Stimulated activated CD4-positive, alpha-beta T cell treated with anti-CD3 and anti-CD28 coated beads, Interleukin-4, amount 100 ng/mL, for 24 hours (primary cell): ENCODE results near the gene ACTL7A.
A peak's percentile ranks its signal among the peaks of the same experiment; 100 is the strongest.
"Not testable (repeated sequence)": the region's sequence is repeated elsewhere in the genome, so short reads cannot be mapped to it uniquely, and the experiment has no call there.

Source experiments
- DNase-seq: peaks from one replicate; pipeline ENCODE4 v3.0.0-alpha.2; 2020

The ACTL7A gene

DNA sequence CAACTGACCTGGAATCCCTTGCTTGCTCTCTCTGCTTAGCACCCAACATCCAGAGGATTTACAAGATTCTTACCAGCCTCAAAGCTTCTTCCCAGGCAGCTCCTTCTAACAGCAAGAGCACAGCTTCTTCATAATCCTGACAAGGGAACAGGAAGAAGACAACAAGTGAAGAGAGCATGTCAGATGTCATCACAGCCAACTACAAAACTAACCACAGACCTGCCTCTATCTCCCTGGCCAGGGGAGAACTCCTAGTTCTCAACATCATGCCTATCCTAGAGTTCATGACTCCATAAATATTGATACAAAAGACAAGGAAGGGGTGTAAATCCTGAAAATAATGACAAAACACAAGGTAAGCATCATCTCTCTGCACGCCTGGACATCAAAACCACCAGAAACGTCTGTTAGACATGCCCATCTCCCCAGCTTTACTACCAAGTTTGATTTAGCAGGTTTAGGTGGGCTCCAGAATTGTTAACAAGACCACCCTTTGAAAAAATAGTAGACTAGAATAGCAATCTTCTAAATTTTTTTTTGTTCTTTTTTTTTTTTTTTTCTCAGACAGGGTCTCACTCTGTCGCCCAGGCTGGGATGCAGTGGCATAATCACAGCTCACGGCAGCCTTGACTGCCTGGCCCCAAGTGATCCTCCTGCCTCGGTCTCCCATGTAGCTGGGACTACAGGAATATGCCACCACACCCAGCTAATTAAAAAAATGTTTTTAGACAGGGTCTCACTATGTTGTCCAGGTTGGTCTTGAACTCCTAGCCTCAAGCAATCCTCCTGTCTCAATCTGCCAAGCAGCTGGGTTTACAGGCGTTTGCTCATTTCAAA is 20.2 kb downstream of the ACTL7A start:
- DNase-seq, result no peak

DNA sequence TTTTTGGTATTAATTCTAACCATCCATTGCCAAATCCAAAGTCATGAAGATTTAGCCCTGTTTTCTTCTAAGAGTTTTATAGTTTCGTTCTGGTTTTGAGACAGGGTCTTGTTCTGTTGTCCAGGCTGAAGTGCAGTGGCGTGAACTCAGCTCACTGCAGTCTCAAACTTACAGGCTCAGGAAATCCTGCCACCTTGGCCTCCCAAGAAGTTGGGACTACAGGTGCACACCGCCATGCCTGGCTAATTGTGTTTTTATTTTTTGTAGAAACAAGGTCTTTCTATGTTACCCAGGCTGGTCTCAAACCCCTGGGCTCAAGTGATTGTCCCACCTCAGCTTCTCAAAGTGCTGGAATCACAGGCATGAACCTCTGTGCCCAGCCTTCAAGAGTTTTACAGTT is 21.0 kb downstream of the ACTL7A start:
- DNase-seq, result no peak

DNA sequence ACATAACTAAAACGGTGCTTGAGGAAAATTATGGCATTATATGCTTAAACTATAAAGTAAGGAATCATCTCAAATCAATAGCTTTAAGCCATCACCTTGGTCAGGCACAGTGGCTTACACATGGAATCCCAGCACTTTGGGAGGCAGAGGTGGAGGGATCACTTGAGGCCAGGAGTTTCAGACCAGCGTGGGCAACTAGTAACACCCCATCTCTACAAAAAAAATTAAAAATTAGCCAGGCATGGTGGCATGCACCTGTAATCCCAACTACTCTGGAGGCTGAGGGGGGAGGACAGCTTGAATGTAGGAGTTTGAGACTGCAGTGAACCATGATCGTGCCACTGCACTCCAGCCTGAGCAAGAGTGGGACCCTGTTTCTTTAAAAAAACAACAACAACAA is 22.6 kb downstream of the ACTL7A start:
- no peak for DNase-seq

DNA sequence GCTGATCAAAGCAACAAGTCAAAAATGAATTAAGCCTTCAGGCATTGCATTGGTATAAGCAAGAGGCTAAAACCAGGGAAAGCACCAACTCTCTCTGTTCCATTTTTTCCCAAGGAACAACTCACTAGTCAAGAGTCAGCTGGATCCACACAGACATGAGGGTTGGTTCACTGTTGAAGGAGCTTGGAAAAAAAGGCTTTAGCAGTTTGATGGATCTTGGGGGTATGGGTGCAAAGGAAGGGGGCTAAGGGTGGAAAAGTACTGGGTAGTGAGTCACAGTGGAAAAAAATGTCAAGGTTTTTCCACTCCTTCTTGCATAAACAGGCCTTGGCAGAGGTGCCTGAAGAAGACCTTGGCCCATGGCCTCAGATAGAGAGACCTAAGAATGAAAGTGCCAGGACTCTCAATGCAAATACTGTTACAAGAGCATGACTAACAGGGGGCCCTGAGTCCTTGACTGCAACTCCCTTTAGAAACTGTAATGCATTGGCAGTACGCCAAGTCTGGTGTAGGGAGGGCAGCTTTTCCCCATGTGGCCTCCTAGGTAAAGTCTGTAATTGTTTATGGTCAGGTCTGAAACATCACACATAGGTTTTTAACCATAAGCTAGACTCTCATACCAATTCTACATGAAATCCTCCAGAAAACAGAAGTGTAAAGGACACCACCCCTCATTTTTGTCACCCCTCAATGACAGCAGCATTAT is 23.7 kb downstream of the ACTL7A start:
- DNase-seq, result peak; percentile 72

DNA sequence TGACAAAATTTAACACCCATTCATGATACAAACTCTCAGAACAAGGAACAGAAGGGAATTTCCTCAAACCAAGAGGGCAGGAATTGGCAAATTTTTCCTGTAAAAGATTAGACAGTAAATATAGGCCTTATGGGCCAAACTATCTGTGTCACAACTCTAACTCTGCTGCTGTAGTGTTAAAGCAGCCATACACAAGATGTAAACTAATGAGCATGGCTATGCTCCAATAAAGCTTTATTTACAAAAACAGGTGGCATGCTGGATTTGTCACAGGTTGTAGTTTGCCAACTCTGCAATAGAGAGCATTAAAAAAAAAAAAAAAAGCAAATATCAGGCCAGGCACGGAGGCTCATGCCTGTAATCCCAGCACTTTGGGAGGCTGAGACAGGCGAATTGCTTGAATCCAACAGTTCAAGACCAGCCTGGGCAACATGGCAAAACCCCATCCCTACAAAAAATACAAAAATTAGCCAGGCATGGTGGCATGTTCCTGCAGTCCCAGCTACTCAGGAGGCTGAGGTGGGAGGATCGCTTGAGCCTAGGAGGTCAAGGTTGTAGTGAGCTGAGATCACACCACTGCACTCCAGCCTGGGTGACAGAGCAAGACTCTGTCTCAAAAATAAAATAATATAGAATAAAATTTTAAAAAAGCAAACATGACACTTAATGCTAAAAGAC is 24.7 kb downstream of the ACTL7A start:
- not testable (repeated sequence) for DNase-seq

DNA sequence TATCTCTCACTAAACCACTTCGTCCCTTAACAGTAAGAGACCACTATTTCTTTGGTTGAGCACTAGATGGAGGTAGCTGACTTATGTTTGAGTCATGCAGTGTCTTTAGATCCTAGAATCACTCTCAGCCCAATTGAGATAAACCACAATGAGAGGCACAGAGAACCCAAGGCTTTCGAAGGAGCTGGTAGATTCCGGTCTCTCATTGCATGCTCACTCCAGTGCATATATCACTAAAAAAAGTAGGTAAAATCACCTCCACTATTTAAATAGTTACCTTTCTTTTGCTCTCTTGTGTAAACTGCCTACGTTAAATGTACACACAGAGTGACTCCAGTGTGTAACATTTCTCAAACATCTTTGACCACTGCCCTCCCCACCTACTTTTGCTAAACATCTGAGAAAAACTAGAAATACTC is 27.6 kb downstream of the ACTL7A start:
- DNase-seq, result no peak

DNA sequence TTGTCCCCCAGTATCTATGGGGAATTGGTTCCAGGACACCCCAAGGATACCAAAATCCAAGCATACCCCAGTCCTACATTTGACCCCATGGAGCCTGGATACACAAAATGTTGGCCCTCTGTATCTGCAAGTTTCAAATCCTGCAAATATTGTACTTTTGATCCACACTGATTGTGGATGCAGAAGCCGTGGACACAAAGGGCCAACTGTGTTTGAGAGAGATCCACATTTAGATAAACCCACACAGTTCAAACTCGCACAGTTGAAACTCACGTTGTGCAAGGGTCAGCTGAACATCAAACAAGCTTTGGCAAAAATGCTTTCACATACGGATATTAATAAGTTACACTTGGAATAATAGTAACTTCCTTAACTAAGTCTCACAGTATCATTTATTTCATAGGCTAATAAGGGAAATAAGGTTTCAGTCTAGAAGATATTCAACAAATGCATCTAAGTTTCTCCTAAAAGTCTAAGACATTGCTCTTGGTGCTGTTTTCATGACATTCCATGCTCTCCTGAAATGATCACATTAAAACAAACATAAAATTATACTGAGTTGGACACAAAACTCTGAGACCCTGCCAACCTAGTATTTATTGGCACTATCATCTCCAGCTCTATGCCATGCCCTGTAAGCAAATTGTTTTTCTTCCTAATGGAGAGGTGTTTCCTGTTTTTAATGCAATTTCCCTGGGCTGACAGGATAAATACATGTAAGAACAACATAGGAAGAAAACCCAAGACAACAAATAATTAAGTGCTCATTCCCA is 32.3 kb downstream of the ACTL7A start:
- DNase-seq, result no peak

DNA sequence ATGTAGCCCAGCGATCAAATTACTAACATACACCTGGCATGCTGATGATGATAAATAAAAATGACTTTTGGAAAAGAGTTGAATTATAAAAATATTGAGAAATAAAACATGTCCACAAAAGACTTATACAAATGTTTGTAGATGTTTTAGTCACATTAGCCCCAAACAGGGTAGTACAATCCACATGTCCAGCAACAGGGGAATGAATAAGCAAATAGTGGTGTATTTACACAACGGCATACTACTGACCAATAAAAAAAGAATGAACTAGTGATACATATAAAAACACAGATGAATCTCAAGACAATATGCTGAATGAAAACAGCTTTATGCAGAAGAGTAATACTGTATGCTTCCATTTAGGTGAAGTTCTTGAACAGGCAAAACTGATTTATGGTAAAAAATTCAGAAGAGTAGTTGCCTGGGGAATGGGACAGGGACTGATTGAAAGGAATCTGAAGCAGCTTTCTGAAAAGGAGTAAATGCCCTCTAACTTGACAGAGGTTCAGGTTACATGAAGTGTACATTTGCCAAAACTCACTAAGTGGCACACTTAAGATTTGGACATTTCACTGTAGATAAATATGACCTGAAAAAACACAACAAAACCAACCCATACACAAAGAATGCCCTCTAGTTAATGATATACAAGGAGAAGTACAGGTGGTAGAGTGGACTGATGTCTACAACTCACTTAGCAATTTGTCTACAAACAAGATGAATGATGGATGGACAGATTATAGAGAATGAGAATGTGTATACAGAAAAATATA is 35.4 kb downstream of the ACTL7A start:
- DNase-seq, result no peak

DNA sequence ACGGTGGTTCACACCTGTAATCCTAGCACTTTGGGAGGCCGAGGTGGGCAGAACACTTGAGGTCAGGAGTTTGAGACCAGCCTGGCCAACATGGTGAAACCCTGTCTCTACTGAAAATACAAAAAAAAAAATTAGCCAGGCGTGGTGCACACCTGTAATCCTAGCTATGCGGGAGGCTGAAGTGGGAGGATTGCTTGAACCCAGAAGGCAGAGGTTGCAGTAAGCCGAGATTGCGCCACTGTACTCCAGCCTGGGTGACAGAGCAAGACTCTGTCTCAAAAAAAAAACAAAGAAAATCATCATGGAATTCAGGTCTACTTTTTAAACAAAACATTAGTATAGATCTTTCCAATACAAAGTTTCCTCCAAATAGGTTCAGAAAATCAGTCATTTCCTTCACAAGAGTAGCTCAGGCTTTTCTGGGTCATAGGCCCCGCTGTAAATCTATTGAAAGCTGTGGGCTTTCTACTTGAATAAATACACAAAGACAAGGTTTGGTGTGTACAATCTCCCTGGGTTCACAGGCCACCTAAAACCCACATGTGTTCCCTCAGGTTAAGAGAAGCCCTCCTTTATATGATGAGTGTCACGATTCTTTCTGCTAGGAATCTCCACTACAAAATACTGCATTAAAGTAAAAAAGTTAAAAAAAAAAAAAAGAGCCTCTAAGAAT is 37.1 kb downstream of the ACTL7A start:
- not testable (repeated sequence) for DNase-seq

DNA sequence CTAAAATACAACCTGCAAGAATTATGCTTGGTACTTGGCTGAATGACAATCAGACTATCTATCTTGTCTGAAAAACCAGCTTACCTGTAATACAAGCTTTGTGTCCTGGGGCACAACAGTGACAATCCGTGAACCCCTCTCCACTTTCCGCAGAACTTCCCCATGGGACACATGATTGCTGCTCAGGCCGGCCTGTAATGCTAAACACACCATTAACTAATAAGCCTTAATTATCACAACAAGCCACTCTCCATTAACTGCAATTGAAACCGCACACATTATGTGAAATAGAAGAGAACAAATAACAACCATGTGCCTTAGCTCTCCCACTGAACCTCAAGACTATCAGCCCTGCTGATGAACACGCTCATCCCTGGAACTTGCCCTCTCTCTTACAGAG is 38.1 kb downstream of the ACTL7A start:
- DNase-seq, result no peak

DNA sequence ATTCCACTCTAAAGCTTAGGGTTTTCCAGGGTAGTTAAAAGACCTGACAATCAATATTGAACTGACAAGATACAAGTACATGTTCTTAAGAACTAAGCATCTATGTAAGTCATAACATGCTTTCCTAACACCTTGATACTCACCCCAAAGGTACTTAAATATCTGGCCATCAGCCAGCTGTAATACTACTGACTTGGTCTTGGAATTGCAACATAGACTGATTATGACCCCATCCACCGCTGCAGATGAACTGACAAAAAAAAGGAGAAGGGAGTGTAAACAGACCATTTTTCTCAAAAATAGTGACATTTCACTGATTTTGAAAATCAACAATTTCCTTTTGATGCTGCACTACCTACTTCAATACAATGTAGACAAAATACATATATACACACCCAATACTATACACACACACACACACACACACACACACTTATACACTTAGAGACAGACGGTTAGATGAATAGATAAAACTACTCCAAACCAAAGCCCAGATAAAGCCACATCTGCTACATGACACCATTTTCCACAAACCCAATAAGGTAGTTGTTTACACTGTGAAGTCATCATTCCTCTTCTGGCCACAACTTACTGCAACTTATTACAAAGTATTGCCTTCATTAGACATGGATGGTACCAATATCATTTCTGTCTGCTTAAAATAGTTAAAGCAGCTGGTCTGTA is 41.5 kb downstream of the ACTL7A start:
- DNase-seq, result no peak

DNA sequence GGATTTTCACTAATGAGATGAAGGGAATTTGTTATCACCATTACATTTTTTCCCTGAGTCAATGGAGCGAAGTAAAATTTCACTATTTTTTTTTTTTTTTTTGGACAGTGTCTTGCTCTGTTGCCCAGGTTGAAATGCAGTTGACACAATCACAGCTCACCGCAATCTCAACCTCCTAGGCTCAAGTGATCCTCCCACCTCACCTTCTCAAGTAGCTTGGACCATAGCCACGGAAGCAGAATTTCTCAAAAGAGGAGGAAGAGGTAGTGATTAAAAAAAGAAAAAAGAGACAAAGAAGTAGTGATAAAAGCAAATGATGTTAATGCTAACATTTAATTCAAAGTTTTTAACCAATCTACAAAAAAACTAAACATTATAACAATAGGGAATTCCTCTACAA is 42.1 kb downstream of the ACTL7A start:
- DNase-seq, result no peak

DNA sequence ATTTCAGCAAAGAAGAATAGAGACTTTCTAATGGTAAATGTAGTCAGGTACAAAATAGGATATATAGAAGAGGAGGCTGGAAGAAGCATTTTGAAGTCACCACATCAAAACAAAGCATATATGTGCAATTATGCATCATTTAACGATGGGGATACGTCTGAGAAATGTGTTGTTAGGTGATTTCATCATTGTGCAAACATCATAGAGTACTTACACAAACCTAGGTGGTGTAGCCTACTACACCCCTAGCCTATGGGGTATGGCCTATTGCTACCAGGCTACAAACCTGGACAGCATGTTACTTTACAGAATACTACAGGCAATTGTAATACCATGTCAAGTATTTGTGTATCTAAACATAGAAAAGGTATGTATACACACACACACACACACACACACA is 43.4 kb downstream of the ACTL7A start:
- no peak for DNase-seq

DNA sequence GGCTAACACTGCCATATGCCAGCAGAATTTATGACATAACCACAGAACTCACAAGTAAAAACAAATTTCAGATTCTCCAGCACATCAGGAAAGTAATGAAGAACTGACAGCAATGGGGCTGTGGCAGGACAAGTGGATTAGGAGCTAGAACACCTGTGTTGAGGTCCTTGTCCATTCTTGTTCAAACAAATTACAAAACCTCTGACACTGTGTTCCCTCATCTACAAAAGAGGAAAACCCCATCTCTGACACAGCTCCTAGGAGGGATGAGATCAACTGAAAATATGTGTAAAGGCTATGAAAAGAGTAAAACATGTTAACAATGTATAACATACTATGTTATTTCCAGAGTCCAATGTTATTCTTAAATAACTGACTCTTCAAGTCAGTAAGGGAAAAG is 48.3 kb downstream of the ACTL7A start:
- DNase-seq, result no peak

DNA sequence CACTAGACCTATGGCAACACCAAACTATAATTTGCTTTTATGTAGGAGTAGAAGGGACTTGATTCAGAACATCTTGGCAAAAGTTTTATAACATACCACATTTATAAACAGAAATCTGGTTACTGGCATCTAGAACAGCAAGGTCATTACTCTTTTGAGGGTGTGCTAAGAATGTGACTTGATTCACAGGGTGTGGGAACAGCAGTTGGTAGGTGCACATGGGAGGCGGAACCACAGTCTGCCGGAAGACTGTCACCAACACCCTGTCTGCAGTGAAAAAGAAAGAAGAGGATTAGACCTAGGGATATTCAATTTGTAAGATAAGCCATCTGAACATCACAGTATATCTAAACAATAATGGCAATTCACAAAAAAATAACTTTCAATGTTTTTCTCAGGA is 48.8 kb downstream of the ACTL7A start:
- DNase-seq, result no peak

DNA sequence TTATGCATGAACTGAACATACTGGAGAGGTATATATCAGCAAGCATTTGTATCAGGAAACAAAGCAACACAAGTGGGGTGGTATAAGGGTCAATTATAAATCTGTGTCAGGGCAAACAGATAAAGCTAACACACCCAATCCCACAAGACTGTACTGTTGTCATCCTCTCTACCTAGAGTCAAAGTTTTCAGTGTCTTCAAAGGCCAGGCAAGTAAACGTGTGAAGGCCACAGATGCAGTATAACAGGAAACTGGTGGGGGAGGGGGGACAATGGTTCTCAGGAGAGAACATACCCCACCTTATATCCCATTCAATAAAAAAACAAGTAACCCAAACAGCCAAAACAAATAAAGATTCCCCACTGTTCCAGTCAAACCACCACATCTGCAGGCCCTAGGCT is 49.8 kb downstream of the ACTL7A start:
- DNase-seq, result no peak
